ENCODE measurements around the gene C5orf15.
"Not testable (repeated sequence)": the region's sequence is repeated elsewhere in the genome, so short reads cannot be mapped to it uniquely, and the experiment has no call there.

The C5orf15 gene

DNA sequence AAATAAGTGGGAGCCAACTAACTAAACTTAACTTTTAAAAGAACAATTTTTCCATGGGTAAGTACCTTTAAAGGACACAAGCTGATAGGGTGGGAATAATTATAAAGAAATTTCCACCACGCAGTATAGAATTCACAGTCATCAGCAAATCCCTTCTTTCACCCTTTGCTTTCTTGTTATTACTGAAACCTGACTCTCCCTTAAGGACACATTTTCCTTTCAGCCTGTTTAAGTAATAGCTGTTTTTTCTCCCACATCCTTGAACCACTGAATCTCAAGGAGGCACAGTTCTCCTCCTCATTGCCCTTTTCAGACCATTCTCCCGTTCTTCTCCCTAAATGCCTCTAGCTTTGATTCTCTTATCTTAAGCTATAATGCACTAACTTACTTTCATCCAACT is 6.3 kb downstream of the C5orf15 start:
- H4K20me1 ChIP-seq (ENCODE audit: insufficient read depth, low read length), result peaks cover 4% of the 10 kb centered on the region; the same call in 1 of the 2 replicates
- H3K36me3 ChIP-seq (ENCODE audit: insufficient read depth, low read length), result peaks cover 32% of the 10 kb centered on the region
- H3K9me3 ChIP-seq (ENCODE audit: insufficient read depth, low read length, severe bottlenecking), result no peaks in the 10 kb centered on the region
- no peak overlapping the region for H3K4me2 ChIP-seq (ENCODE audit: insufficient read depth, low read length)
- no peak overlapping the region for H3K9ac ChIP-seq (ENCODE audit: low read depth, low read length)
- peaks cover 67% of the 10 kb centered on the region for H3K79me2 ChIP-seq (ENCODE audit: insufficient read depth, low read length)
- H2AFZ ChIP-seq (ENCODE audit: low read depth, low read length), result no peak overlapping the region
- H3K4me1 ChIP-seq (ENCODE audit: insufficient read depth, low read length), result peaks cover 15% of the 10 kb centered on the region
- no peak for TF ChIP-seq EZH2 (IDR thresholded peaks at IDR 0.05; ENCODE audit: borderline replicate concordance, low read depth, low read length, severe bottlenecking)
- TF ChIP-seq, protein P1, sequence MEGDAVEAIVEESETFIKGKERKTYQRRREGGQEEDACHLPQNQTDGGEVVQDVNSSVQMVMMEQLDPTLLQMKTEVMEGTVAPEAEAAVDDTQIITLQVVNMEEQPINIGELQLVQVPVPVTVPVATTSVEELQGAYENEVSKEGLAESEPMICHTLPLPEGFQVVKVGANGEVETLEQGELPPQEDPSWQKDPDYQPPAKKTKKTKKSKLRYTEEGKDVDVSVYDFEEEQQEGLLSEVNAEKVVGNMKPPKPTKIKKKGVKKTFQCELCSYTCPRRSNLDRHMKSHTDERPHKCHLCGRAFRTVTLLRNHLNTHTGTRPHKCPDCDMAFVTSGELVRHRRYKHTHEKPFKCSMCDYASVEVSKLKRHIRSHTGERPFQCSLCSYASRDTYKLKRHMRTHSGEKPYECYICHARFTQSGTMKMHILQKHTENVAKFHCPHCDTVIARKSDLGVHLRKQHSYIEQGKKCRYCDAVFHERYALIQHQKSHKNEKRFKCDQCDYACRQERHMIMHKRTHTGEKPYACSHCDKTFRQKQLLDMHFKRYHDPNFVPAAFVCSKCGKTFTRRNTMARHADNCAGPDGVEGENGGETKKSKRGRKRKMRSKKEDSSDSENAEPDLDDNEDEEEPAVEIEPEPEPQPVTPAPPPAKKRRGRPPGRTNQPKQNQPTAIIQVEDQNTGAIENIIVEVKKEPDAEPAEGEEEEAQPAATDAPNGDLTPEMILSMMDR (IDR thresholded peaks at IDR 0.05; ENCODE audit: borderline replicate concordance, extremely low read depth, low read length, poor library complexity, severe bottlenecking), result no peak
- no peak overlapping the region for H3K27ac ChIP-seq (ENCODE audit: low read length)
- H3K4me3 ChIP-seq (ENCODE audit: low read depth in 1 of 2, low read length in 2 of 2), result no peak overlapping the region
- ATAC-seq (ENCODE audit: insufficient read depth, low read depth) (no peak), DNase-seq (no peak)
- no peaks in the 10 kb centered on the region for H3K27me3 ChIP-seq (ENCODE audit: insufficient read depth, low read length, poor library complexity)

GRCh38 chr5:133959643-133960042 is 8.8 kb downstream of the C5orf15 start:
- Histone ChIP-seq H3K4me2 (ENCODE audit: insufficient read depth, low read length) (no peak overlapping the region), H3K79me2 (ENCODE audit: insufficient read depth, low read length) (peaks cover 42% of the 10 kb centered on the region), H3K9ac (ENCODE audit: low read depth, low read length) (no peak overlapping the region), H3K27ac (ENCODE audit: low read length) (no peak overlapping the region), H3K4me3 (ENCODE audit: low read depth in 1 of 2, low read length in 2 of 2) (no peak overlapping the region), H3K27me3 (ENCODE audit: insufficient read depth, low read length, poor library complexity) (no peaks in the 10 kb centered on the region), H3K9me3 (ENCODE audit: insufficient read depth, low read length, severe bottlenecking) (no peaks in the 10 kb centered on the region), H4K20me1 (ENCODE audit: insufficient read depth, low read length) (peaks cover 4% of the 10 kb centered on the region; the same call in 1 of the 2 replicates), H2AFZ (ENCODE audit: low read depth, low read length) (no peak overlapping the region), H3K36me3 (ENCODE audit: insufficient read depth, low read length) (peaks cover 51% of the 10 kb centered on the region), H3K4me1 (ENCODE audit: insufficient read depth, low read length) (peaks cover 11% of the 10 kb centered on the region)
- no peak for TF ChIP-seq EZH2 (IDR thresholded peaks at IDR 0.05; ENCODE audit: borderline replicate concordance, low read depth, low read length, severe bottlenecking)
- TF ChIP-seq, protein P1 (IDR thresholded peaks at IDR 0.05; ENCODE audit: borderline replicate concordance, extremely low read depth, low read length, poor library complexity, severe bottlenecking), result no peak
- DNase-seq, result no peak
- ATAC-seq (ENCODE audit: insufficient read depth, low read depth), result no peak

DNA sequence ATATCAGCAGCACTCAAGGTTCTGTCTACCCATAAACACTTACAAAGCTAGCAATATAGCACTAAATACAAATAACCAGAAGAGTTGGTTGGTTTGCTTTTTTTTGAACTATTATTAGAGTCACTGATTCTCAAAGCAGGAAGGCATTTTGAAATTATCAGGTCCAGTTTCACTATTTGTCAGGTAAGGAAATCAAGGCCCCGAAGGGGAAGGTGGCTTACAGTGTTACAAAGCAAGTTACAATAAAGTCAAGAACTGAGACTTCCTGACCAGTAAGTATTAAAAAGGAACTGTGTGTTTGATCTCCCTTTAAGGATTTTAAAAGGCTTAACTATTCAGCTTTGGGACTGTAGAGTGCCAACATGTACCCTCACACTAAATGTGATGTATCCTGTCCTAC is 10.8 kb downstream of the C5orf15 start:
- no peak overlapping the region for H3K27ac ChIP-seq (ENCODE audit: low read length)
- peaks cover 23% of the 10 kb centered on the region for H3K79me2 ChIP-seq (ENCODE audit: insufficient read depth, low read length)
- DNase-seq (no peak), ATAC-seq (ENCODE audit: insufficient read depth, low read depth) (no peak)
- H3K4me1 ChIP-seq (ENCODE audit: insufficient read depth, low read length), result no peaks in the 10 kb centered on the region
- peaks cover 4% of the 10 kb centered on the region; the same call in 1 of the 2 replicates for H4K20me1 ChIP-seq (ENCODE audit: insufficient read depth, low read length)
- no peak overlapping the region for H2AFZ ChIP-seq (ENCODE audit: low read depth, low read length)
- H3K9me3 ChIP-seq (ENCODE audit: insufficient read depth, low read length, severe bottlenecking), result no peaks in the 10 kb centered on the region
- no peak overlapping the region for H3K9ac ChIP-seq (ENCODE audit: low read depth, low read length)
- no peak overlapping the region for H3K4me2 ChIP-seq (ENCODE audit: insufficient read depth, low read length)
- H3K27me3 ChIP-seq (ENCODE audit: insufficient read depth, low read length, poor library complexity), result no peaks in the 10 kb centered on the region
- TF ChIP-seq EZH2 (IDR thresholded peaks at IDR 0.05; ENCODE audit: borderline replicate concordance, low read depth, low read length, severe bottlenecking), result no peak
- TF ChIP-seq, protein P1 (IDR thresholded peaks at IDR 0.05; ENCODE audit: borderline replicate concordance, extremely low read depth, low read length, poor library complexity, severe bottlenecking), result no peak
- H3K36me3 ChIP-seq (ENCODE audit: insufficient read depth, low read length), result peaks cover 47% of the 10 kb centered on the region
- H3K4me3 ChIP-seq (ENCODE audit: low read depth in 1 of 2, low read length in 2 of 2), result no peak overlapping the region

- Histone ChIP-seq H3K4me2 (ENCODE audit: insufficient read depth, low read length) (no peak overlapping the region), H3K79me2 (ENCODE audit: insufficient read depth, low read length) (peaks cover 17% of the 10 kb centered on the region), H3K27me3 (ENCODE audit: insufficient read depth, low read length, poor library complexity) (no peaks in the 10 kb centered on the region), H3K36me3 (ENCODE audit: insufficient read depth, low read length) (peaks cover 47% of the 10 kb centered on the region), H3K27ac (ENCODE audit: low read length) (no peak overlapping the region), H3K4me1 (ENCODE audit: insufficient read depth, low read length) (no peaks in the 10 kb centered on the region), H3K4me3 (ENCODE audit: low read depth in 1 of 2, low read length in 2 of 2) (no peak overlapping the region), H2AFZ (ENCODE audit: low read depth, low read length) (no peak overlapping the region), H3K9me3 (ENCODE audit: insufficient read depth, low read length, severe bottlenecking) (no peaks in the 10 kb centered on the region), H3K9ac (ENCODE audit: low read depth, low read length) (no peak overlapping the region), H4K20me1 (ENCODE audit: insufficient read depth, low read length) (peaks cover under 1% of the 10 kb centered on the region; the same call in 1 of the 2 replicates)
- no peak for TF ChIP-seq EZH2 (IDR thresholded peaks at IDR 0.05; ENCODE audit: borderline replicate concordance, low read depth, low read length, severe bottlenecking)
- TF ChIP-seq, protein P1 (IDR thresholded peaks at IDR 0.05; ENCODE audit: borderline replicate concordance, extremely low read depth, low read length, poor library complexity, severe bottlenecking), result no peak
- DNase-seq (no peak), ATAC-seq (ENCODE audit: insufficient read depth, low read depth) (no peak)
These were observed 11.3 kb downstream of the C5orf15 start for GRCh38 chr5:133957080-133957479.

GRCh38 chr5:133956196-133956595 is 12.2 kb downstream of the C5orf15 start:
- not testable (repeated sequence) for DNase-seq; H4K20me1 ChIP-seq (ENCODE audit: insufficient read depth, low read length); ATAC-seq (ENCODE audit: insufficient read depth, low read depth); H2AFZ ChIP-seq (ENCODE audit: low read depth, low read length); H3K4me1 ChIP-seq (ENCODE audit: insufficient read depth, low read length); H3K9ac ChIP-seq (ENCODE audit: low read depth, low read length); H3K9me3 ChIP-seq (ENCODE audit: insufficient read depth, low read length, severe bottlenecking); H3K27me3 ChIP-seq (ENCODE audit: insufficient read depth, low read length, poor library complexity); H3K4me2 ChIP-seq (ENCODE audit: insufficient read depth, low read length); H3K4me3 ChIP-seq (ENCODE audit: low read depth in 1 of 2, low read length in 2 of 2); H3K27ac ChIP-seq (ENCODE audit: low read length)
- H3K79me2 ChIP-seq (ENCODE audit: insufficient read depth, low read length), result peaks cover 12% of the 10 kb centered on the region; the same call in 1 of the 2 replicates
- H3K36me3 ChIP-seq (ENCODE audit: insufficient read depth, low read length), result peaks cover 47% of the 10 kb centered on the region
